IPS-18c (cell line): ENCODE measurements around the gene NXT1.
"Not testable (repeated sequence)": the region's sequence is repeated elsewhere in the genome, so short reads cannot be mapped to it uniquely, and the experiment has no call there.

Experiments used
- H3K4me3 ChIP-seq: 2 replicates; pipeline ENCODE4 v1.7.0; 2013; ENCODE audit warnings: low read depth, mild to moderate bottlenecking, low read length, moderate library complexity; ENCODE audit not compliant: insufficient read depth
- H3K9me3 ChIP-seq: one replicate; pipeline ENCODE4 v1.6.1; 2013; ENCODE audit warnings: mild to moderate bottlenecking, low read length, moderate library complexity; ENCODE audit not compliant: control insufficient read depth, insufficient read depth

The NXT1 gene

DNA sequence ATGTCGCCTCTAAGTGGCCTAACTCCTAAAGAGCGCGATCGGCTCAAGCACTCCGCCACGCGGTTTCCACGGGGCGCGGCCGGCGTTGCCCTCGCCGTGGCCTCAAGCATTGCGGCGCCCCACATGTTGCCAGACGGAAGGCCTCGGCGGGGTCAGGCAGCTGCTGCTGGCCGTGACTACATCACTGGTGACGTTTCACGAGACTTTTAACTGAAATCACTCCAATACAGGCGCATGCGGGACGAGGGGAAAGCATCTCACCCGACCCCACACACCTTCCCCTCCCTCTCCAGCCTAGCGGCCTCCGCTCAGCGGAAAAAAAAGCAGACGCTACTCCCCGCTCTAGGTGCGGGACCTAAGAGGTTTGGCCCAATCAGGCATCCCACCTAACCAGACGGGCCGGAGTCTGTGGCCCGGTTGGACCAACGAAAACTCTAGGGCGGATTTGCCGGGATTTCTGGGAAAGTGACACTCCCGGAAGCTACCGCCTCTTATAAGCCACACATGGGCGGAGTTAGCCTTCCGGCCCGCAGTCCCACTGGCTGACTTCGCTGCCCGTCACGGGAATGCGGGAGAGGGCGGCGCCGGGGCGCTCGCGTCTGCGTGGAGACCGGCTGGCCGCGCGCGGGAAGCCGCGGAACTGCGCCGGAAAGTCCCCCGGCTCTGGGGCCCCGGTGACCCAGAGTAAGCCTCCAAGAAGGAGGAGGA is at the start of gene NXT1:
NXT1 (plus strand) TSS at position 596 of the 708 bp plus-strand sequence. CDS start 3,251 bp downstream, outside the sequence.
- peaks cover 2% of the 10 kb centered on the region for H3K9me3 ChIP-seq

DNA sequence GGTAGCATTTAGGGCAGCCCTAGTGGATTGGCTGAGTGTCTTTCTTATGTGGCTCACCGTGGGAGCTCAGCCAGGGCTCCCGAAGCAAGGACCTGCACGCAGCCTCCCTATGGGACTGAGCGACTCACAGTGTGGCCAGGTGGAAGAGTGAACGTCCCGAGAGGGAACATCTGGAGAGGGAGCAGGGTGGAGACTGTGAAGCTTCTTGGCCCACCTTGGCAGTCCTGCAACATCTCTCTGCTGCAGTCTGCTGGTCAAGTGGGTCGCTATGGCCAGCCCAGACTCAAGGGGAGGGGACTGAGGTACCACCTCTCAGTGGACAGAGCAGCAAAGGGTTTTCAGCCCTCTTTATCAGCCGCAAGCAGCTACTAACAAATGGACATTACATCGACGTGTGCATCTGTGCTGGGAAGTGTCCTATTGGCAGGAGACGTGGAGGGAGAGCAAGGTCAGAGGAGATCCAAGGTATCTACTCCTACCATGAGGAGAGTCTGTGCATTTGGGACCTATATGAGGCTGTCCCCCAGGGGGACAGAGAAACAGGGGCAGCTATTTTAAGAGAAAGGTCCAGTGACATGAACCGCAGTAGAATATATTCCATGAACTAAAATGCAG is 49.0 kb upstream of the NXT1 start:
- peaks cover 2% of the 10 kb centered on the region for H3K9me3 ChIP-seq
- H3K4me3 ChIP-seq = no peak overlapping the region; the same call in 1 of the 2 replicates

More for the DNA sequence above, at the start of gene NXT1:
- peak within 1 kb of the TSS; percentile 89 for H3K4me3 ChIP-seq

DNA sequence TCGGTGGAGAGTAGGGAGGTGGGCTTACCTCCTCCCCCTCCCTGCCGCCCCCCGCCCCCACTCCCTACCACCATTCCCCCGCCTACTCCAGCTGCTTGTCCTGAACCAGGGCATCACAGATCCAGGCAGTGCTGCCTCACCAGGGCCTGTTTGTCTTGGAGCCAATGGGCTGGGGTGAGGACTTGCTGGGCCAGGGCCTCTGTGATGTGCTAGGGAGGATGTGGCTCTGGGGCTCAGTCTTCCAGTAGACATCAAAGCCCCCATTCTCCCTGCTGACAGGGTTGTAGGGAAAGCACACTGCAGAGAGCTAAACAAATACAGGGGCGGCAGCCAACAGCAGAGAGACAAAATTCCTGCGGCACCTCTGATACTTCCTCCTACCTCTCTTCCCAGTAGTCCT is 48.2 kb upstream of the NXT1 start:
- no peak overlapping the region for H3K4me3 ChIP-seq
- peaks cover 2% of the 10 kb centered on the region for H3K9me3 ChIP-seq

DNA sequence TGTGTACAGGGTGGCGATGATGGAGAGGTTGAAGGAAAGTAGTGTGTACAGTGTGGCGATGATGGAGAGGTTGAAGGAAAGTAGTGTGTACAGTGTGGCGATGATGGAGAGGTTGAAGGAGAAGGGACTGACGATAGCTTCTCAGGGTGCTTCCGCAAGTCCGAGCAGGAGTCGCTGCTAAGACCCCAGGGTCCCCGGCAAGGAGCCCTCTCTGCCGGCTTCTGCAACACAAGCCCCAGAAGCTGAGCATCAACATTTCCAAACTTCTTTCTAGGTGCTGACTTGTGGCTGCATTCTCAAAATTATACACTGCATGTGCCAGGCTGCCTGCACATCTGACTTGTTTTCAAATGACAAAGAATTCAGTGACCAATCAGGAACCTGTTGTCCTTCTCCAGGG is 47.8 kb upstream of the NXT1 start:
- Histone ChIP-seq H3K9me3 (peaks cover 2% of the 10 kb centered on the region), H3K4me3 (no peak overlapping the region)

DNA sequence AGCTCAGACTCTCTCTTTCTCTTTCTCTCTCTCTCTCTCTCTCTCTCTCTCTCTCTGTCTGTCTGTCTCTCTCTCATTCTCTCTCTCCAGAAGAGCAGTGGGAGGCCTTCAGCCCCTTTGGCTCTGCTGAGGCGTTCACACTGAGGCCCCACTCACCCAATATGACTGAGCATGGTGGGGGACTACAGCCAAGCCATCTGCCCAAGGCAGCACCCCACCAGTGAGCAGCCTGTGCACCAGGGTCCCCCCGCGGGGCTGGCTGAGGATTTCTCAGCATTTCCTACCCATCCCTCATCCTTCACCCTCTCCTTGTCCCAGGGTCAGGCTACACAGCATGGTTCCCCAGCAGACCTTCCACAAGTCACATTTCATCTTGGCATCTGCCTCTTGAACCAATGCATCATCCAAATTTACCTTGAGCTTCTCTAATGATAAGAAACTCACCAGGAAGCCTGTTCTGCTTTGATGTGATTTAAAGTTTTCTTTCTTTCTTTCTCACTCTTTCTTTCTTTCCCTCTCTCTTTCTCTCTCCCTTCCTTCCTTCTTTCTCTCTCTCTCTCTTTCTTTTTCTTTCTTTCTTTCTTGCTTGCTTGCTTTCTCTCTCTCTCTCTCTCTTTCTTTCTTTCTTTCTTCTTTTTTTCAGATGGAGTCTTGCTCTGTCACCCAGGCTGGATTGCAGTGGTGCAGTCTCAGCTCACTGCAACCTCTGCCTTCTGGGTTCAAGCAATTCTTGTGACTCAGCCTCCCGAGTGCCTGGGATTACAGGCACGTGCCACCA is 47.1 kb upstream of the NXT1 start:
- no peak overlapping the region for H3K4me3 ChIP-seq
- peaks cover 2% of the 10 kb centered on the region for H3K9me3 ChIP-seq

DNA sequence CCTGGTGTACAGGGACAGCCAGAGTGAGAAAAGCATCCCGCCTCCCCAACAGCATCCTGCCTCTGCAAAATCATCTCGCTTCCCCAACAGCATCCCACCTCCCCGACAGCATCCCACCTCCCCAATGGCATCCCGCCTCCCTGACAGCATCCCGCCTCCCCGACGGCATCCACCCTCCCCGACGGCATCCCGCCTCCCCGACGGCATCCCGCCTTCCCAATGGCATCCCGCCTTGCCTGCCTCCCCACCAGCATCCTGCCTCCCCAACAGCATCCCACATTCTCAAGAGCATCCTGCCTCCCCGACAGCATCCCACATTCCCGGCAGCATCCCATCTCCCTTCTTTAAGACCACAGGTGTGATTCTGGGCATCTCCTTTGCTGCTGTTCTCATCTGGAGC is 46.0 kb upstream of the NXT1 start:
- Histone ChIP-seq H3K9me3 (peaks cover 2% of the 10 kb centered on the region), H3K4me3 (no peak overlapping the region)

DNA sequence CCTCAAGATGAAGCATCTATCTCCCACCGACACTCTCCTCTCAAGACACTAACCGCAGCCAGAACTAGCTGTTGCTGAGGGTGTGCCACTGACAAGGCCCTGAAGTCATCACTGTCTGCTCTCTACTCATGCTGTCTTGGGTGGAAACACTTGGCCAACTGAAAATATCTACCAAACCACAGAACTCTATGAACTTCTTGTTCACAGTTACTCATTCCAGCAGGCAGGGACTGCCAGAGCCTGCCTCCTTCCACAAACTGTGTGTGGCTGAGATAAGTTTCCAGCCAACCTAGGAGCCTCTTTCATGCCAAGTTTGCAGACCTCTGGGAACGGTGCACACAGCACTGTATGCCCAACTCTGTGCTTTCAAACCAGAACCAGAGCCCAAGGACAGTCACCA is 45.5 kb upstream of the NXT1 start:
- peaks cover 2% of the 10 kb centered on the region for H3K9me3 ChIP-seq

DNA sequence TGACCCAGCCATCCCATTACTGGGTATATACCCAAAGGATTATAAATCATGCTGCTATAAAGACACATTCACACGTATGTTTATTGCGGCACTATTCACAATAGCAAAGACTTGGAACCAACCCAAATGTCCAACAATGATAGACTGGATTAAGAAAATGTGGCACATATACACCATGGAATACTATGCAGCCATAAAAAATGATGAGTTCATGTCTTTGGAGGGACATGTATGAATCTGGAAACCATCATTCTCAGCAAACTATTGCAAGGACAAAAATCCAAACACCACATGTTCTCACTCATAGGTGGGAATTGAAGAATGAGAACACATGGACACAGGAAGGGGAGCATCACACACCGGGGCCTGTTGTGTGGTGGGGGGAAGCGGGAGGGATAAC is 43.2 kb upstream of the NXT1 start:
- not testable (repeated sequence) for H3K4me3 ChIP-seq, H3K9me3 ChIP-seq

More for the DNA sequence above, 45.5 kb upstream of the NXT1 start:
- H3K4me3 ChIP-seq = no peak overlapping the region

DNA sequence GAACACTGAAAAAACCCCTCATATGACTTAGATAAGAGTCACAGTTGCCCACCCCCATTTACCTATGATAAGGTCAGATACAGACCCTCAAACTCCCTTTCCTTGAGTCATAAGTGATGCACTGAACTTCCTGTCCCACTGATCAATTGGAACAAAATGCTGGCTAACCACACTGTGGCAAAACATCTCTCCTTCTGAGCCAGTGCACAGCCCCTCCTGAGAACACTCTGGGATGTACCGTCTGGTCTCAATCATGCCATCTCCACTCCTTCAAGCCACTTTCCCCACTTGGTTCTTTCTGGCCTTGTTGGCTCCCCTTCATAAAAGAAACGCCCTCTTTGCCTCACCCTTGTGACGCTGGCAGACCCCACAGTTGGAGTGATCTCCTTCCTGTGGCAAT is 42.6 kb upstream of the NXT1 start:
- H3K4me3 ChIP-seq = no peak overlapping the region
- no peaks in the 10 kb centered on the region for H3K9me3 ChIP-seq

DNA sequence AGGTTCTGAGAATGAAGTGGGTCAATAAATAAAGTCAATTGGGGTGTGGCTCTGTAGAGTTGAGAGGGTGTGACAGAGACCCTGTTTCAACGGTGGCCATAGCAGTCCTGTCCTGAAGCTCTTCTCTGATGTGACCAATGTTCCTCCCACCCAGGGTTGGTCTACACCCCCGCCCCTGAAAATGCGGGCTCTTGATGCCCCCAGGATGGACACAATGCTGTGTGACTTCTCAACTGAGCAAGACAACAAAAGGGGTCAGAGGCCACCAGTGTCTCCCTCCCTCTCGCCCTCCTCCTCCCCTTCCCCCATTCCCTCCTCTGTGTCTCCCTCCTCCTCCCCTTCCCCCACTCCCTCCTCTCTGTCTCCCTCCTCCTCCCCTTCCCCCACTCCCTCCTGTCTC is 41.7 kb upstream of the NXT1 start:
- no peak overlapping the region for H3K4me3 ChIP-seq
- no peaks in the 10 kb centered on the region for H3K9me3 ChIP-seq

DNA sequence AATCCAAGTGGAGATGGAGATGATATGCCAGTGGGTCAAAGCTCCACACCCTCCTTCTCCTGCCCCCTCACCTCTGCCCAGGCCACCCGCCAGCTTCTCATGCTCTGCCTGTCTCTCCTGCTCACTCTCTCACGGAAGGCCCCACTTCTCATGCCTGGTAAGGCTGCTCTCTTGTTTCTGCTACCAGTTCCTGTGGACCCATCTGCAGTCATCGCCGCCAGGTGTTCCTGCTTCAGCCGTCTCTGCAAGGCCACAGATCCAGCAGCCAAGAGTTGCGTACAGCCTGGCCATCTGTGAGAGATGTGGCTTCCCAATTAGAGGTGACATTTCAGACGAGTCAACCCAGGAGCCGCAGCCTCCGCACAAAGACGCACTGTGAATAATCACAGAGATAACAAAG is 40.8 kb upstream of the NXT1 start:
- Histone ChIP-seq H3K4me3 (no peak overlapping the region), H3K9me3 (no peaks in the 10 kb centered on the region)

DNA sequence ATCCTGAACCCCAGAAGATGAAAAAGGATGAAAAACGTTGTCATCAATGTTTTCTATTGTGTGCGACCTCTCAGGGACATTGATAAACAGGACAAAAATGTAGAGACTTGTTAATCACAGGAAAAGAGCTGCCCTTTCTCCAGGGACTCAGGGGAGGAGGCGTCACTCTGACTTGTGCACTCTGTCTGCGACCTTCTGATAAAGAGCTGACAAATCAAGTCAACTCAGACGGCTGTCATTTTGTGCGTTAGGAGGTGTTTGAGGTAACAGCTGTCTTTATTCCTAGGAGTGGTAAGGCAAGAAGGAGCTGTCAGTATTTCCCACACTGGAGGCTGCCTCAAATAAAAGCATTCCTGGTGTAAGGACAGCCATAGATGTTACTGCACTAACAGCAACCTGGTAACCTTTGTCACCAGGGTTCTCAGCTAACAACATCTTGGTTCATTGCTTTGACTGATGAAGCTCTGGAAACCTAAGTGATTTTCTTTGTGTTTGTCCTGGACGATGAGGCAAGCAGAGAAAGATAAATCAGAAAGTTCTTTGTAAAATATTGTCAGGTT is 38.6 kb upstream of the NXT1 start:
- Histone ChIP-seq H3K4me3 (no peak overlapping the region), H3K9me3 (peaks cover 4% of the 10 kb centered on the region)

DNA sequence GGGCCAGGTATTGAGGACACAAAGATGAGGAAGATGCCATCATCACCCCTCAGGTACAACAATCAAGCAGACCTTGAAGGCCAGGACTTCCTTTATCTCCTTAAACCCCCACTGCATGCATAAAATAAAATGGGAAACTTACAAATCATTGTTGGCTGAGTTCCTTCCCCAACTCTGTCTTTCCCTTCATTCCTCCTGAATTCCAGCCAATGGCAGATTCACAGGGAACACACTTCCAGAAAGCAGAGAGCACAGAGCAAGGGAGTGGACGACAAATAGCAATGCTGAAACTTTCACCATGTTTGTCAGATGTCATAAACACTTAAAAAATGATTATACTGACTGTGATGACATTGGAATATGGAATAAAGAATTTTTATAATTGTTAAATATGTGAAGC is 37.3 kb upstream of the NXT1 start:
- no peak overlapping the region for H3K4me3 ChIP-seq
- peaks cover 4% of the 10 kb centered on the region for H3K9me3 ChIP-seq

DNA sequence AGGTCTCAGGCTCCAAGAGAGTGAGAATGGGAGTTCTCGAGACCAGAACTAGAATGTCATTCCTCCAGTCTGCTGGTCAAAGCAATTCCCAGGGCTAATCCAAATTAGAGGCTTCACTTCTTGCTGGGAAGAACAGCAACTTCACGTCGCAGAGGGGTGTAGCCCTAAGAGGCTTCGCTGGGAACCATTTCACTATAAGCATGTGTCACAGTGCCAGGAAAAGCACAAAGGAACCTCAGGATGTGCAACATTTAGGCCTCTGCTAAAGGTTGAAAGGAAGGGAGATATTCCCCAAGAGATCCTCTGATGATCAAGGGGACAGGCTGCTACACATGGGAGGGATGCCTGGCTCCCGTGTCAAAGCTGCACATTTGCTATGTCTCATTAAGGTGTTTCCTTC is 35.9 kb upstream of the NXT1 start:
- Histone ChIP-seq H3K9me3 (peaks cover 4% of the 10 kb centered on the region), H3K4me3 (no peak overlapping the region)

DNA sequence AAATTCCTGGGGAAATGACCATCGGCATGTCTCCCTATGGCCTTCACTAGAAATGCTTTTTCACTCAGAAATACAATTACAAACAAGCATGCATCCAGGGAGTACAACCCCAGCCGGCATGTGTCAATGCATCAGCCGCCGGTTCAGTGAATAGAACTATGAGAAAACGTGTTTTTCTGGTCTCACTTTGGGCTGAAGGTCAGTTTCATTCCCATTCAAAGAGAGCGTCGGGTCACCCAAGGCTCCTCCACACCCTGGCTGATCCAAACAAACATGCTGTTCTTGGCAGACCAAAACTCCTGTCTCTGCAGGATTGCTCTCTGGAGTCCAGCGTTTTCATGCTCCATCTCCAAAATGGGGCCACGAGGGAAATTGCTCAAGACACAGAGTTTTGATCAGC is 35.5 kb upstream of the NXT1 start:
- Histone ChIP-seq H3K4me3 (no peak overlapping the region), H3K9me3 (peaks cover 4% of the 10 kb centered on the region)

DNA sequence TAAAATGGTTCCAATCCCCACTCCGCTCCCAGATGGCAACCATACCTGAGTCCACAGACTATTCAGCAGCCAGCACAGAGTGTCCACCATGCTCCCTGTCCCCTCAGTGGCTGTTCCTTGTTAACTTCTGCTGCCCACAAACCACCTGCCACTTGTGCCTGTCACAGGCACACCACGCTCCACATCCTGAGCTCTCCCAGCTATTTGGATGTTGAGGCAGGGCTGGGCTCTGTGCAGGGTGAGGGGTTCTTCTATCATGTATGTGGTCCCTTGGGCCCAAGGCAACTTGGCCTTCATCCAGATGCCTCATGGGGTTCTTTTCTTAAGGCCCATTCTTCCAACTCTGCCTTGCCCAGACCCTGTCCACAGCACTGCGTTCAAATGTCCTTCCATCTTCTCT is 34.0 kb upstream of the NXT1 start:
- H3K9me3 ChIP-seq = peaks cover 6% of the 10 kb centered on the region
- no peak overlapping the region for H3K4me3 ChIP-seq

DNA sequence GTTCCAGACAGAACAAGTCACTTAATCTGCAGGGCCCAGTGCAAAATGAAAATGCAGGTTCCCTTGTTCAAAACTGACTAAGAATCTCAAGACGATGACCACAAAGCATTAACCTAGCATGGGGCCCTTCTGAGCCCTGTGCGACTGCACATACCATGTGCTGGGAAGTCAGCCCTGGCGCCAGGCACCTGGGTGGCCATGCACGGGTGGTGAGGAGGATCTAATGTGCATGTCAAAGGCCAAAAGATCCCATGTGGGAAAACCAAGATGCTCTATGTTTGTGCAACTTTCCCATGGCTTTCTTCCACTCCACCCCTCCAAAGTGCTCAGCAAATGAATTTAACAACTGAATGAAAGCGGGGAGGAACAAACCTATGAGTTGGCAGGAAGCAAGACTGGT is 33.5 kb upstream of the NXT1 start:
- Histone ChIP-seq H3K4me3 (no peak overlapping the region), H3K9me3 (peaks cover 6% of the 10 kb centered on the region)

DNA sequence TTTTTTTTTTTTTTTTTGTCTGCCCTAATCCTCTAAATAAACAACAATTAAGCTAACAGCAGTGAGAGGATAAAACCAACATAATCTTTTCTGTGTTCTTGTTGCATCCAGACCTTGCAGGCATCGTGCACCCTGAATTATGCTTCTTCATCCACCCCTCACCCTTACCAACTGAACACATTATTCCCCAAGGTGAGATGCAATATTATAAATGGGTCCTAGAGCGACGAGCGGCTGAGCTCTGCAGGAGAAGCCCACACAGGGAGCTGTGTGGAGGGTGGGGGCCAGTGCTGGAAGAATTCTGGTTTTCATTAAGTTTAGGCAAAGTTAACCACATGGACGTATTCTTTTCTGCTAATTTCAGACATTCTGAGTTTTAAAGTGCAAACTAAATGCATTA is 32.2 kb upstream of the NXT1 start:
- Histone ChIP-seq H3K4me3 (no peak overlapping the region), H3K9me3 (peaks cover 6% of the 10 kb centered on the region)
